CD4-positive, alpha-beta T cell treated with Interferon alpha-2 for 1 hour (primary cell): ENCODE results near the gene SLC40A1.

Source experiments
- DNase-seq, 2 donors: peaks; one replicate each; pipeline ENCODE4 v3.0.0-alpha.2; 2020 to 2022

SLC40A1 gene

GRCh38 chr2:189566046-189566445 lies 14.5 kb downstream of the SLC40A1 start:
- DNase-seq, result no peak

- no peak for DNase-seq
Observed at GRCh38 chr2:189561371-189562038, 19.1 kb downstream of the SLC40A1 start.

- no peak for DNase-seq
Observed at GRCh38 chr2:189560273-189560586, 20.4 kb downstream of the SLC40A1 start.

- DNase-seq, result no peak
Observed at GRCh38 chr2:189559579-189560272, 20.9 kb downstream of the SLC40A1 start.

GRCh38 chr2:189558516-189559272 lies 21.9 kb downstream of the SLC40A1 start:
- DNase-seq, result no peak

- no peak for DNase-seq
Observed at GRCh38 chr2:189557373-189557772, 23.2 kb downstream of the SLC40A1 start.

- no peak for DNase-seq
Observed at GRCh38 chr2:189556526-189556925, 24.1 kb downstream of the SLC40A1 start.

GRCh38 chr2:189555232-189555631 lies 25.4 kb downstream of the SLC40A1 start:
- DNase-seq, result no peak

- no peak for DNase-seq
Observed at GRCh38 chr2:189553504-189554088, 27.0 kb downstream of the SLC40A1 start.

GRCh38 chr2:189552991-189553404 lies 27.6 kb downstream of the SLC40A1 start:
- no peak for DNase-seq

- no peak for DNase-seq
Observed at GRCh38 chr2:189552334-189552990, 28.1 kb downstream of the SLC40A1 start.

GRCh38 chr2:189551808-189552207 lies 28.8 kb downstream of the SLC40A1 start:
- no peak for DNase-seq

GRCh38 chr2:189549449-189549832 lies 31.1 kb downstream of the SLC40A1 start:
- DNase-seq, result no peak

- DNase-seq, result no peak
Observed at GRCh38 chr2:189548666-189549448, 31.7 kb downstream of the SLC40A1 start.

- DNase-seq, result no peak
Observed at GRCh38 chr2:189545418-189545817, 35.2 kb downstream of the SLC40A1 start.

GRCh38 chr2:189544318-189545042 lies 36.1 kb downstream of the SLC40A1 start:
- DNase-seq, result no peak

- DNase-seq, result no peak
Observed at GRCh38 chr2:189543367-189543766, 37.2 kb downstream of the SLC40A1 start.

GRCh38 chr2:189542145-189542882 lies 38.3 kb downstream of the SLC40A1 start:
- no peak for DNase-seq

GRCh38 chr2:189541591-189541990 lies 39.0 kb downstream of the SLC40A1 start:
- DNase-seq, result no peak

GRCh38 chr2:189540551-189540950 lies 40.0 kb downstream of the SLC40A1 start:
- DNase-seq, result no peak

GRCh38 chr2:189538402-189538801 lies 42.2 kb downstream of the SLC40A1 start:
- DNase-seq, result no peak
